Camera-type eye (tissue), 1 donor: ENCODE measurements around the gene CCDC144A. TPM values are rescaled to one million over a fixed set of nuclear protein-coding genes. Genes with fewer than 3 reads are reported as not detected.

Experiments
- total RNA-seq: library from RNA; depleted of rRNA; stranded (reverse); fragments of >200 nt; gene quantifications from one replicate; pipeline ENCODE4 v1.2.3, GENCODE V29; 2014

CCDC144A gene
- total RNA-seq = 8.4 TPM

GRCh38 chr17:16689731-16690281, at the start of gene CCDC144A:
TSS of gene CCDC144A (plus strand) at chr17:16690241. CDS start at chr17:16690401, 160 bp downstream.

DNA sequence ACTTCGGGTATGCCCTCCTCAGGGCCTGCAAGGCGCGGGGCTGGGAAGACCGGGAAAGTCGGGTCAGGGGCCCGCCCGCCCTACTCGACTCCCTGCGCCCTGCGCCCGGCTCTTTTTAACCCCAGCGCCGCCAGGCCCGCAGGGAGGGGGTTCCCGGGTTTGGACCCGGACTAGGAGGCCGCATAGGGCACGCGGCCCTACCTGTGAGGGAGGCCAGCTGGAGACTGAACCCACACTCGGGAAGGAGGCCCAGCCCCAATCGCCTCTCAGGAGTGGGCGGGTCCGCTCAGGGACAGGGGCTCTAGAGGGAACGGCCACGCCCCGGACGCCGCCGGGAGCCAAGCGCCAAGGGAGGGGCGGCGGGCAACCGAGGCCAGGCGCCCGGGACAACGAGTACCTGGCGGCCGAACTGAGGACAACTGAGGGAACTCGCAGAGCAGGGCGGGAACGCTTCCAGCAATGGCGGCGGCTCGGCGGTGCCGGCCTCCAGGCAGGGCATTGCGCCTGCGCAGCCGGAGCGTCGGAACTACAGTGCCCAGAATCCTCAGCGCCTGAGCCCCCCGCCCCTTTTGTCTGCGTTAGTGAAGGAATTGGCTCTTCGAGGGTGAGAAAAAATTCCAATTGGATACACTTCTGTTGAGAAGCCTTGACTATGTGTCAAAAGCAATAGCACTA, 36.5 kb upstream of the CCDC144A start, which contains the start of gene ZNF624:
Gene ZNF624 (minus strand): TSS at position 484 of the 675 bp plus-strand sequence.

Other genes starting within 250 kb of the CCDC144A start
- gene LRRC75A, start 198.0 kb upstream of the CCDC144A start, total RNA-seq = 12.1 TPM
- gene ZNF287, start 121.0 kb upstream of the CCDC144A start, total RNA-seq = 20.7 TPM
- 25.9 TPM for gene ZNF624, start 36.4 kb upstream of the CCDC144A start, total RNA-seq